K562 treated with DMSO at 1 percent for 24 hours (cell line): ENCODE measurements around the gene PRKAR1A. TPM values are rescaled to one million over a fixed set of nuclear protein-coding genes. Genes with fewer than 3 reads are reported as not detected.

ENCODE experiments used
- total RNA-seq: library from RNA; unstranded; fragments of 300-600 nt; gene quantifications from 2 replicates; pipeline ENCODE4 v1.2.3, GENCODE V29; 2022; ENCODE audit warnings: low read depth; ENCODE audit not compliant: insufficient read depth

PRKAR1A gene
- total RNA-seq: 56.5 and 67.4 TPM in 2 replicates

DNA sequence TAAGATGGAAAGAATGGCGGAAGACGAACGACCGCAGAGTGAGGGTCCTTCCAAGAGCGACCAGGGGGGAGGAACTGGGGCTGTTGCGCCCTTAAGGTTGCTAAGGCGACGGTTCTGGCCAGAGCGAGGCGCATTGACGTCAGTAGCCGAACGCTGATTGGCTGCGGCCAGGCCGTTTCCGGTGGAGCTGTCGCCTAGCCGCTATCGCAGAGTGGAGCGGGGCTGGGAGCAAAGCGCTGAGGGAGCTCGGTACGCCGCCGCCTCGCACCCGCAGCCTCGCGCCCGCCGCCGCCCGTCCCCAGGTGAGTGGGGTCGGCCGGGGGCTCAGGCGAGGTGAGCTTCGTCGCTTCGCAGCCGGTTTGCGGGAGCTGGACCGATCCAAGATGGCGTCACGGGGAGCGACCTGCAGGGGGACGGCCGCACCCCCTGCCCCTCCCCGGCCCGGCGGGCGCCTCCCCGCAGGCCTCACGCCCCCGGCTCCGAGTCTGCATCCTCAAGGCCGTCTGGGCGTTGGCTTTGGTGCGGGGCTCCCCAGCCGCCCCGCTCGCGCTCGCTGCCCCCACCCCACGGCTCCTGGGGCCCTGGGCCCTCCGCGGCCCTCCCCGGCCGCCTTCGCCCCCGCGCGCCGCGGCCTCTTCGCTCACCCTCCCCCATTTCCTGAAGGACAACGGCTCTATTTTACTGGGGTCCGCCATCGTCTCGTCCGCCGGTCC is at the start of gene PRKAR1A:
PRKAR1A (plus strand) TSS at position 184 of the 713 bp plus-strand sequence. CDS start 2,970 bp downstream, outside the sequence.

Other genes with a start within 250 kb of the PRKAR1A start
- gene SLC16A6, start 221.3 kb upstream of the PRKAR1A start, total RNA-seq: not detected in 2 replicates
- 0.15 and 0.39 TPM in 2 replicates for gene ARSG, start 220.9 kb upstream of the PRKAR1A start, total RNA-seq
- gene WIPI1, start 54.9 kb upstream of the PRKAR1A start, total RNA-seq: 21.6 and 29.0 TPM in 2 replicates
- not detected in 2 replicates for gene FAM20A, start 88.9 kb downstream of the PRKAR1A start, total RNA-seq